GM20000 (cell line): ENCODE data around the gene MYO1D.

Experiments used
- DNase-seq: peaks from one replicate; pipeline ENCODE4 v3.0.0; 2012; ENCODE audit warnings: low spot score
- TF ChIP-seq, protein P1 (sequence below): IDR thresholded peaks from 2 replicates; pipeline ENCODE4 v1.5.1; 2012; ENCODE audit warnings: mild to moderate bottlenecking, control low read depth; ENCODE audit errors: extremely low read depth, missing control alignments

The MYO1D gene

DNA sequence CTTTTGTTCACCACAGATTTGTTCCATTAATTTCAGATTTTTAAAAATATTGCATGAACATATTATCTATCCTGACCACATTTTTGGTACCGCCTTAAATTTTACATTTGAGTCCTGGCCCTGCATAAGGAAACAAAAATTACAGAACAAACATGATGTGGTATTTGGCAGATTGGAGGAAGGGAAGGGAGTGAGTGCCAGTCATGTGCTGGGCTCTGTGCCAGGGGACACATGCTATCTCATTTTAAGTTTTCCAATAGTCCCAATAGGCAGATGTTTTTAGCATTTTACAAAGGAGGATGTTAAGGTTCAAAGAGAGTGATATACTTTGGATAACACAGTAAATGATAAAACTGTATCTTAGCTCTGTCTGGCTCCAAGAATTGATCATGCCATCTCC lies 205.0 kb downstream of the MYO1D start:
- TF ChIP-seq, protein P1, sequence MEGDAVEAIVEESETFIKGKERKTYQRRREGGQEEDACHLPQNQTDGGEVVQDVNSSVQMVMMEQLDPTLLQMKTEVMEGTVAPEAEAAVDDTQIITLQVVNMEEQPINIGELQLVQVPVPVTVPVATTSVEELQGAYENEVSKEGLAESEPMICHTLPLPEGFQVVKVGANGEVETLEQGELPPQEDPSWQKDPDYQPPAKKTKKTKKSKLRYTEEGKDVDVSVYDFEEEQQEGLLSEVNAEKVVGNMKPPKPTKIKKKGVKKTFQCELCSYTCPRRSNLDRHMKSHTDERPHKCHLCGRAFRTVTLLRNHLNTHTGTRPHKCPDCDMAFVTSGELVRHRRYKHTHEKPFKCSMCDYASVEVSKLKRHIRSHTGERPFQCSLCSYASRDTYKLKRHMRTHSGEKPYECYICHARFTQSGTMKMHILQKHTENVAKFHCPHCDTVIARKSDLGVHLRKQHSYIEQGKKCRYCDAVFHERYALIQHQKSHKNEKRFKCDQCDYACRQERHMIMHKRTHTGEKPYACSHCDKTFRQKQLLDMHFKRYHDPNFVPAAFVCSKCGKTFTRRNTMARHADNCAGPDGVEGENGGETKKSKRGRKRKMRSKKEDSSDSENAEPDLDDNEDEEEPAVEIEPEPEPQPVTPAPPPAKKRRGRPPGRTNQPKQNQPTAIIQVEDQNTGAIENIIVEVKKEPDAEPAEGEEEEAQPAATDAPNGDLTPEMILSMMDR, result no peak
- DNase-seq, result no peak

DNA sequence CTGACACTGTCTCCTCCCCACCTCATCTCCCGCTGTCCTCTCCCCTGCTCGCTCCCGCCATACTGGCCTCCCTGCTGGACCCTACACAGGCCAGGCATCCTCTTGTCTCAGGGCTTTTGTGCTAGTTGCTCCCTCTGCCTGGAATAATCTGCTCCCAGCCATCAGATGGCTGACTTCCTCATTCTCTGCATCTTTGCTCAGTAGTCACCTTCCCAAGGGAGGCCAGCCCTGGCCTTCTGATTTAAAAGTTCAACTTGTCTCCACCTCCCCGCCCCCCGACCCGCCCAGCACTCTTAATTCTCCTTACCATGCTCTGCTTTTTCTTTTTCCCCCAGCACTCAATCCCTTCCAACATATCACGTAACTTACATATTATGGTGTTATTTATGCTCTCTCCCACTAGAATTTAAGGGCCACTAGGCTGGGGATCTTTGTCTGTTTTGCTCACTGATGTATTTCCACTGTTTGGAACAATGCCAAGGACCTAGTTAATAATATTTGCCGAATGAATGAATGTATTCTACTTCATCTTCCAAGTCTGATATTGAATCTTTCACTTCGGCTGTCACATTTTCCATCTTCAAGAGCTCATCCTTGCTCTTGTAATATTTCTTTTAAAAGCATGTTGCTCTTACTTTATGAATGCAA lies 211.9 kb downstream of the MYO1D start:
- DNase-seq, result no peak
- TF ChIP-seq, protein P1, result no peak

DNA sequence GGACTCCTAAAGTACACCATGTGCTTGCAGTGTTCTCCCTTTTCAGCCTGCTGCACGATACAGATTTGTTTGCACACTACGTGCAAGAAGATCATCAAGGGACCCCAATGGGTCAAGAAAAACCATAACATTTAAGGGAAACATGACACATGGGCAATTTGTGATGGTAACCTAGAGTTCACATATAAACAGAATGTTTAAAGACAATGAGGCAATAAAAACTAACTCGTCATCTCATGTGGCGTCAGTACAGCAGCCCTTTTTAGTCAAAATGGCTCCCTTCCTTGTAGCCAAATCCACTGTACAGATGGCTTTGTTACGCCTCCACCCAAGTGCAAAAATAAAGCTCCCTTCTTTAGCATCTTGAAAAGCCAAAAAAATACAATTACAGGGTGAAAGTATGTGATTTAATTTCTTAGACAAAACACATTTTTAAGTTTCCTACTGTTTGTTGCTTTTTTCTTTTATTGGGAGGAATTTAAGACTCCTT lies 216.4 kb downstream of the MYO1D start:
- no peak for DNase-seq
- TF ChIP-seq, protein P1, result no peak

DNA sequence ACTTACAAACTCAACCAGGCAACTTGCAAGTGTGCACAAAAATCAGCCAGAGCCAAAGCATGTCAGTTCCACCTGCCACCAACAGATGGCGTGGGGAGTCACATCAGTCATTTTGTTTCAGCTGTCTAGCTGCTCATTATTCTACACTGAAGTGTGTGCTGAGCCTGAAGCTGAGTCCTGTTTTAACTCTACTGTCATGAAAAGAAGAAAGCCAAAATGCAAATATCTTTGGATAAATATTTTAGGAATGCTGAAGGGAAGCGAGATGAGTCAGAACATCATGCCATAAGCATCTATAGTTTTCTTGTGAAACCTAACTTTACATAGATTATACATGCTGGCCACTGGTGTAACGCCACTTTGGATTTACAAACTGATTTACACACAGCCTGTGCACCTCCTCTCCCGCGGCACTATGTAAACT lies 217.5 kb downstream of the MYO1D start:
- DNase-seq, result peak; percentile 76
- TF ChIP-seq, protein P1, result peak; percentile 85

DNA sequence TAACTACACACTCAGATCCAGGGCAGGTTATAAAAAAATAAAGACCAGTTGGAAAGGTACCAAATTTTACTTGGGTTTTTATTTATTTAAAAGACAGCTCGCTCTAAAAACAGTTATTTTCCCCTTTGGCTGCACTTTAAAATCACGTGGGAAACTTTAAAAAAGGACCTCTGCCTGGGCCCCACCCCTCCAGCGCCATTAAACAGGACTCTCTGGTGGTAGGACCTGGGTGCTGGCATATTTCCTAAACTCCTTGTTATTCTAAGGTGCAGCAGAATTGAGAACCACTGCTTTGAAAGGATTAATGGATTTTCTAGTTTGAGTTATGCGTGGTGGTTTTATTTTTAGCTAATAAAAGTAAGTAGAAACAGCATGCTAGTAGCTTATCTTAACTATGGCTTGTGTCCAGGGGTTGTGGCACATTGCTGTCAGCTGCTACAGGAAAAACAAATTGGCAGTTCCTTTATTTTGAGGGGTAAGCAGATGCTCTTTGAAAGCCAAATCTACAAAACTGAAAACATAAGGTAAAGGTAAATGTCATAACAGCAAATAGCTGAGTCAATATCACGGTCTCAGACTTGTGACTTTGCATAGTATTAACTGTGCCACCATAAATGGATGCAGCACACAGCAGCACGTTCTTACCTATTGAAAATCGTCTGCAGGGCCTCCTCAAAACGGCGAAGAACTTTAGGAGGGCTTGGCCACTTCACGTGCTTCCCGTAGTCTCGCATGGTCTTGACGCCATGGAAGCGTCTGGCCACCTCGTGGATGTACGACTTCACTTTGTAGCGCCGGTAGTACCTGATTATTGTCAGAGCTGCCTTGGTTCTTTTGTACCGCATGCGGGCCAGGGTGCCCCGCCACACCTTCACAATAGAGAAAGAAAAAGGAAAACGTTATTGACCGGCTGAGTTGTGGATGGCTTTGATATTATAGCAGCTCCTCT lies 218.2 kb downstream of the MYO1D start:
- TF ChIP-seq, protein P1, result no peak
- no peak for DNase-seq

DNA sequence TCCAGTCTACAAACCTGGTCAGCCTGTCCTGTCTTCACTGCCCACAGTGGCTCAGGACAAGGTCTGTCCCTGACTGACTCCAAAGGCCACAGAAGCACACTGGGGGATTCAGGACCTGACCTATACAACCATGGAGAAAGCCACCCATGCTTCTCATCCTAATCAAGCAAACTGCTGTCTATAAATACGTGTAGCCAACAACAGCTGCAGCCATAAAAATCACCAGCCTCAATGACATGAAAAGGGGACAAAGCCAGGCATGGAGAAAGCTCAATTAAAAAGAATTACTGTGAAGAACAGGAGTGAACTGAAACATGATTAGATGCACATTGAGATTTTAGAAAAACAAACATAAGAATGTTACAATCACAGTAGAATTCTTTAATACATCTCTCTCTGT lies 220.0 kb downstream of the MYO1D start:
- DNase-seq, result no peak
- TF ChIP-seq, protein P1, result no peak

DNA sequence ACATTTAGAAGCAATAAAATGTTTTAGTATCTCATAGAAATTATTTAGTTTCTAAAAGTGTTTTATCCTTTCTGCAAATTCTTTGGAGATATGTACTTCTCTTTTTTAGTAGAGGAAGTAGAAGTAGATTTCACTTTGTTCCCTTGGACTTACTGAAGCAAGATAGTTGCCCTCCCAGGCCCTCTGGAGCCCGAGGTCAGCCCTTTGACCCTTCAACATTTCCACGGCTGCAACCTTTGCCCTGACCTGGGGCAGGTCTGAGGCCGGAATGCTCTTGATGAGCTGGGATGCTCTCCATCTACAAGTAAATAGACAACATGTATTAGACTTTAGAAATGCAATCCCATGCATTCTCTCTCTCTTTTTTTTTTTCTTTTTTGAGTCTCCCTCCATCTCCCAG lies 222.6 kb downstream of the MYO1D start:
- TF ChIP-seq, protein P1, result no peak
- no peak for DNase-seq
